HCT116 (cell line): ENCODE measurements around the gene SLC2A1. TPM values are rescaled to one million over a fixed set of nuclear protein-coding genes. Genes with fewer than 3 reads are reported as not detected.

Experiments
- ATAC-seq: fragments of 200-7000 bp; cut with Tn5 transposase; 2 replicates; pipeline ENCODE4 v1.9.1; 2020; ENCODE audit warnings: mild to moderate bottlenecking, moderate library complexity
- BruUV-seq: library from RNA; stranded (reverse); fragments of 400-500 nt; replicated peaks from 2 replicates; lab custom pipeline; 2021; lab: Mats Ljungman, UMichigan
- CTCF ChIA-PET: fragments of 300-600 bp; sonication (Branson Sonifier 250); formaldehyde crosslinking; loops from one replicate; lab custom pipeline; 2021; ENCODE audit warnings: antibody characterized with exemption; lab: Charles Lee
- POLR2A ChIA-PET: fragments of 300-600, 350-600 bp; sonication (Branson Sonifier 250); formaldehyde crosslinking; loops from one replicate; lab custom pipeline; 2021; ENCODE audit warnings: antibody characterized with exemption; lab: Charles Lee
- RAD21 ChIA-PET, 2 experiments: fragments of 300-600 bp; sonication (Branson Sonifier 250); formaldehyde crosslinking; loops; one replicate each; lab custom pipeline; 2023; ENCODE audit warnings: low total read pairs in 2 of 2; ENCODE audit not compliant: uncharacterized antibody in 2 of 2, unreplicated experiment in 2 of 2, low non-redundant PET in 1 of 2; lab: Charles Lee
- DNase-seq: peaks from one replicate; pipeline ENCODE4 v3.0.0-alpha.2; 2010; ENCODE audit warnings: low read depth, low spot score
- H2AFZ ChIP-seq: fragments of 200-600 bp; shearing (Covaris generic), sonication (generic); 2 replicates; pipeline ENCODE4 v1.6.1; 2017; ENCODE audit warnings: low read depth, mixed run types, mixed read lengths, antibody characterized with exemption, low read length; ENCODE audit not compliant: poor library complexity, severe bottlenecking
- H3K27ac ChIP-seq: 2 replicates; pipeline ENCODE4 v1.5.1; 2012; ENCODE audit warnings: low read depth, low read length
- H3K27me3 ChIP-seq: fragments of 200-600 bp; sonication (generic); 2 replicates; pipeline ENCODE4 v1.6.1; 2016; ENCODE audit warnings: mixed run types, low read length, mixed read lengths; ENCODE audit not compliant: insufficient read depth
- H3K36me3 ChIP-seq, 2 experiments: fragments of 200-500 bp in 1 of 2; fragments of 200-600 bp in 1 of 2; sonication (Bioruptor generic) in 1 of 2; sonication (generic) in 1 of 2; 2 replicates each; pipeline versions ENCODE4 v1.5.1 to v1.6.1; 2014 to 2016; ENCODE audit warnings: low read length in 2 of 2, inconsistent platforms in 1 of 2, mixed read lengths in 1 of 2, mixed run types in 1 of 2; ENCODE audit not compliant: insufficient read depth in 2 of 2, control insufficient read depth in 1 of 2
- H3K4me1 ChIP-seq, 2 experiments: fragments of 200-600 bp in 1 of 2; sonication (generic) in 1 of 2; 2 replicates each; pipeline versions ENCODE4 v1.5.1 to v1.6.1; 2012 to 2017; ENCODE audit warnings: low read length in 2 of 2, inconsistent platforms in 1 of 2, mild to moderate bottlenecking in 1 of 2, mixed read lengths in 1 of 2, mixed run types in 1 of 2, moderate library complexity in 1 of 2; ENCODE audit not compliant: insufficient read depth in 2 of 2, control insufficient read depth in 1 of 2
- H3K4me2 ChIP-seq: fragments of 200-600 bp; sonication (generic); 2 replicates; pipeline ENCODE4 v1.6.1; 2017; ENCODE audit warnings: mixed run types, low read length, mixed read lengths
- H3K4me3 ChIP-seq, 2 experiments: fragments of 200-600 bp in 1 of 2; sonication (generic) in 1 of 2; replicated peaks in 1 of 2; 2 replicates each; pipeline ENCODE4 v1.5.1; 2011 to 2016; ENCODE audit warnings: low read length in 2 of 2, control low read depth in 1 of 2, low read depth in 1 of 2, mild to moderate bottlenecking in 1 of 2, mixed read lengths in 1 of 2, mixed run types in 1 of 2
- H3K79me2 ChIP-seq: fragments of 200-600 bp; sonication (generic); 2 replicates; pipeline ENCODE4 v1.6.1; 2017; ENCODE audit warnings: mild to moderate bottlenecking, mixed run types, low read length, moderate library complexity, mixed read lengths; ENCODE audit not compliant: insufficient read depth
- H3K9ac ChIP-seq: fragments of 200-600 bp; sonication (generic); 2 replicates; pipeline ENCODE4 v1.6.1; 2016; ENCODE audit warnings: low read length, mixed read lengths
- H3K9me2 ChIP-seq: fragments of 200-600 bp; sonication (generic), shearing (Covaris generic); 2 replicates; pipeline ENCODE4 v1.6.1; 2017; ENCODE audit warnings: mixed run types, mild to moderate bottlenecking, moderate library complexity; ENCODE audit not compliant: insufficient read depth
- H3K9me3 ChIP-seq, 2 experiments: fragments of 200-500 bp in 1 of 2; fragments of 200-600 bp in 1 of 2; sonication (Bioruptor generic) in 1 of 2; sonication (generic) in 1 of 2; 2 replicates each; pipeline ENCODE4 v1.6.1; 2014 to 2017; ENCODE audit warnings: low read length in 2 of 2, mixed read lengths in 2 of 2, inconsistent platforms in 1 of 2, low read depth in 1 of 2, mild to moderate bottlenecking in 1 of 2, mixed run types in 1 of 2, moderate library complexity in 1 of 2; ENCODE audit not compliant: control insufficient read depth in 1 of 2, insufficient read depth in 1 of 2
- H4K20me1 ChIP-seq: fragments of 200-600 bp; sonication (generic), shearing (Covaris generic); 2 replicates; pipeline ENCODE4 v1.6.1; 2017; ENCODE audit warnings: mixed run types, mild to moderate bottlenecking, moderate library complexity; ENCODE audit not compliant: insufficient read depth
- FOSL1 ChIP-seq: IDR thresholded peaks from 2 replicates; pipeline ENCODE4 v1.6.1; 2012; ENCODE audit warnings: low read depth
- TCF7L2 ChIP-seq: IDR thresholded peaks from 2 replicates; pipeline ENCODE4 v1.7.0; 2011; ENCODE audit warnings: borderline replicate concordance, inconsistent platforms; ENCODE audit not compliant: insufficient read depth, insufficient read length; ENCODE audit errors: extremely low read depth
- ZBTB33 ChIP-seq: IDR thresholded peaks from 2 replicates; pipeline ENCODE4 v1.6.1; 2011; ENCODE audit warnings: mild to moderate bottlenecking, low read length, moderate library complexity; ENCODE audit not compliant: insufficient replicate concordance; ENCODE audit errors: extremely low read depth
- intact Hi-C: fragments of 100-400 bp; cut with micrococcal nuclease; formaldehyde crosslinking; loops from 2 replicates; pipeline ENCODE4 v1.10.0; 2022
- total RNA-seq: library from RNA; stranded (reverse); gene quantifications from one replicate; pipeline ENCODE4 v1.2.1, GENCODE V29; 2021; ENCODE audit not compliant: unreplicated experiment

Gene SLC2A1
- total RNA-seq, 1 experiment from 2014 or later: 248 TPM

GRCh38 chr1:43005460-43006361 is 47.0 kb upstream of the SLC2A1 start:
- H3K79me2 ChIP-seq: no peaks in the 10 kb centered on the region
- H3K36me3 ChIP-seq: no peaks in the 10 kb centered on the region
- no peaks in the 10 kb centered on the region for H4K20me1 ChIP-seq
- no peak overlapping the region for H2AFZ ChIP-seq
- H3K9ac ChIP-seq: peak overlapping the region; percentile 23; the same call in 1 of the 2 replicates
- H3K27me3 ChIP-seq: no peaks in the 10 kb centered on the region
- BruUV-seq: no TSS peak
- peak overlapping the region; percentile 94 for H3K27ac ChIP-seq
- peak overlapping the region; percentile 25; the same call in 1 of the 2 replicates for H3K4me2 ChIP-seq
- intact Hi-C loops: loop anchor here (5.0 kb wide), 1 partner anchor 38 kb away; no protein-coding TSS in a partner anchor
- no peak for TF ChIP-seq TCF7L2
- no peak for TF ChIP-seq ZBTB33
- TF ChIP-seq FOSL1: no peak
- no peaks in the 10 kb centered on the region for H3K9me2 ChIP-seq
- peaks cover 43 to 61% of the 10 kb centered on the region in 2 experiments for H3K4me1 ChIP-seq
- ATAC-seq (no peak), DNase-seq (no peak)
- ChIA-PET CTCF (no interaction called here), RAD21 (no interaction called here), POLR2A (no interaction called here)
- H3K9me3 ChIP-seq: no peaks in the 10 kb centered on the region
- no peak overlapping the region for H3K4me3 ChIP-seq
